Esophagus muscularis mucosa (tissue), 4 donors: ENCODE measurements around the gene GRK1.

ENCODE experiments used
- CTCF ChIP-seq, 3 experiments: fragments of 200-600 bp in 2 of 3; fragments of 450-650 bp in 1 of 3; sonication (generic) in 2 of 3; IDR thresholded peaks; one replicate each; pipeline ENCODE4 v1.5.1; 2017 to 2019; ENCODE audit warnings: antibody characterized with exemption in 3 of 3, mild to moderate bottlenecking in 2 of 3, moderate library complexity in 1 of 3
- EP300 ChIP-seq: sonication (generic); formaldehyde crosslinking; IDR thresholded peaks from one replicate; pipeline ENCODE4 v1.6.1; 2017; ENCODE audit warnings: antibody characterized with exemption
- POLR2AphosphoS5 ChIP-seq, 2 donors: sonication (generic); formaldehyde crosslinking; IDR thresholded peaks; one replicate each; pipeline ENCODE4 v1.6.1; 2017; ENCODE audit warnings: antibody characterized with exemption in 2 of 2

GRCh38 chr13:113648216-113648610 lies 18.8 kb upstream of the GRK1 start:
- TF ChIP-seq EP300 = no peak
- no peak for TF ChIP-seq CTCF (IDR thresholded peaks at IDR 0.05)
- TF ChIP-seq POLR2AphosphoS5 (IDR thresholded peaks at IDR 0.05) = no peak
